PC-3 (cell line): ENCODE results near the gene CDH4. TPM values are rescaled to one million over a fixed set of nuclear protein-coding genes. Genes with fewer than 3 reads are reported as not detected.

Source experiments
- ATAC-seq: fragments of 200-7000 bp; cut with Tn5 transposase; 2 replicates; pipeline ENCODE4 v1.9.1; 2020; ENCODE audit warnings: mild to moderate bottlenecking, moderate library complexity
- BruUV-seq: library from RNA; stranded (reverse); fragments of 400-500 nt; replicated peaks from 2 replicates; lab custom pipeline; 2021; lab: Mats Ljungman, UMichigan
- CTCF ChIA-PET: fragments of 300-600 bp; sonication (Branson Sonifier 250); formaldehyde crosslinking; loops from one replicate; lab custom pipeline; 2022; ENCODE audit warnings: antibody characterized with exemption; lab: Charles Lee
- POLR2A ChIA-PET: fragments of 300-600 bp; sonication (Branson Sonifier 250); formaldehyde crosslinking; loops from one replicate; lab custom pipeline; 2022; ENCODE audit warnings: antibody characterized with exemption; ENCODE audit not compliant: unreplicated experiment; lab: Charles Lee
- DNase-seq: peaks from one replicate; pipeline ENCODE4 v3.0.0-alpha.2; 2015
- H2AFZ ChIP-seq: fragments of 300-600 bp; sonication (generic); 2 replicates; pipeline ENCODE4 v1.6.0; 2016; ENCODE audit warnings: antibody characterized with exemption, low read length
- H3F3A ChIP-seq: fragments of 300-600 bp; sonication (generic); one replicate; pipeline ENCODE4 v1.6.0; 2017; ENCODE audit warnings: antibody characterized with exemption, low read length, control low read depth, mild to moderate bottlenecking; ENCODE audit not compliant: unreplicated experiment
- H3K27ac ChIP-seq: fragments of 300-600 bp; sonication (generic); 2 replicates; pipeline ENCODE4 v1.5.1; 2016; ENCODE audit warnings: mild to moderate bottlenecking, low read length
- H3K27me3 ChIP-seq: fragments of 300-600 bp; sonication (generic); 2 replicates; pipeline ENCODE4 v1.6.1; 2016; ENCODE audit warnings: low read length, mixed read lengths
- H3K36me3 ChIP-seq: fragments of 300-600 bp; sonication (generic); 2 replicates; pipeline ENCODE4 v1.6.1; 2016; ENCODE audit warnings: low read depth, mixed run types, low read length, mixed read lengths
- H3K4me1 ChIP-seq: fragments of 300-600 bp; sonication (generic); 2 replicates; pipeline ENCODE4 v1.5.1; 2016; ENCODE audit warnings: low read length; ENCODE audit not compliant: insufficient read depth
- H3K4me2 ChIP-seq: fragments of 300-600 bp; sonication (generic); 2 replicates; pipeline ENCODE4 v1.6.0; 2016; ENCODE audit warnings: low read length
- H3K4me3 ChIP-seq: fragments of 300-600 bp; sonication (generic); 2 replicates; pipeline ENCODE4 v1.5.1; 2016; ENCODE audit warnings: mild to moderate bottlenecking, low read length, mixed read lengths
- H3K79me2 ChIP-seq: fragments of 300-600 bp; sonication (generic); 2 replicates; pipeline ENCODE4 v1.6.1; 2017; ENCODE audit warnings: low read length, mixed read lengths
- H3K9ac ChIP-seq: fragments of 300-600 bp; sonication (generic); 2 replicates; pipeline ENCODE4 v1.6.0; 2016; ENCODE audit warnings: mild to moderate bottlenecking, low read length
- H3K9me2 ChIP-seq: fragments of 300-600 bp; sonication (generic); replicated peaks from 2 replicates; pipeline ENCODE4 v1.6.1; 2016; ENCODE audit warnings: mixed run types, low read length, mixed read lengths
- H3K9me3 ChIP-seq: fragments of 300-600 bp; sonication (generic); 2 replicates; pipeline ENCODE4 v1.6.1; 2016; ENCODE audit warnings: low read length, mixed read lengths
- H4K20me1 ChIP-seq: fragments of 300-600 bp; sonication (generic); 2 replicates; pipeline ENCODE4 v1.6.1; 2016; ENCODE audit warnings: low read length, mixed read lengths
- EZH2 ChIP-seq: fragments of 300-600 bp; sonication (generic); IDR thresholded peaks from one replicate; pipeline ENCODE4 v1.6.1; 2017; ENCODE audit warnings: antibody characterized with exemption, mild to moderate bottlenecking, low read length; ENCODE audit not compliant: unreplicated experiment
- EZH2phosphoT487 ChIP-seq: fragments of 300-600 bp; sonication (generic); IDR thresholded peaks from 2 replicates; pipeline ENCODE4 v1.6.1; 2018; ENCODE audit warnings: mild to moderate bottlenecking, antibody characterized with exemption, low read length, borderline replicate concordance
- intact Hi-C: fragments of 100-400 bp; cut with micrococcal nuclease; formaldehyde crosslinking; loops from 2 replicates; pipeline ENCODE4 v1.9.0; 2023
- total RNA-seq: library from RNA; depleted of rRNA; stranded (reverse); fragments of >200 nt; gene quantifications from 2 replicates; pipeline ENCODE4 v1.2.3, GENCODE V29; 2014
- TF ChIP-seq, protein P1 (sequence below): fragments of 300-600 bp; sonication (generic); conservative IDR thresholded peaks from 2 replicates; pipeline ENCODE4 v1.5.1; 2017; ENCODE audit warnings: antibody characterized with exemption, low read depth, mild to moderate bottlenecking, low read length

The CDH4 gene
- total RNA-seq, 1 experiment from 2014 or later, result not detected

DNA sequence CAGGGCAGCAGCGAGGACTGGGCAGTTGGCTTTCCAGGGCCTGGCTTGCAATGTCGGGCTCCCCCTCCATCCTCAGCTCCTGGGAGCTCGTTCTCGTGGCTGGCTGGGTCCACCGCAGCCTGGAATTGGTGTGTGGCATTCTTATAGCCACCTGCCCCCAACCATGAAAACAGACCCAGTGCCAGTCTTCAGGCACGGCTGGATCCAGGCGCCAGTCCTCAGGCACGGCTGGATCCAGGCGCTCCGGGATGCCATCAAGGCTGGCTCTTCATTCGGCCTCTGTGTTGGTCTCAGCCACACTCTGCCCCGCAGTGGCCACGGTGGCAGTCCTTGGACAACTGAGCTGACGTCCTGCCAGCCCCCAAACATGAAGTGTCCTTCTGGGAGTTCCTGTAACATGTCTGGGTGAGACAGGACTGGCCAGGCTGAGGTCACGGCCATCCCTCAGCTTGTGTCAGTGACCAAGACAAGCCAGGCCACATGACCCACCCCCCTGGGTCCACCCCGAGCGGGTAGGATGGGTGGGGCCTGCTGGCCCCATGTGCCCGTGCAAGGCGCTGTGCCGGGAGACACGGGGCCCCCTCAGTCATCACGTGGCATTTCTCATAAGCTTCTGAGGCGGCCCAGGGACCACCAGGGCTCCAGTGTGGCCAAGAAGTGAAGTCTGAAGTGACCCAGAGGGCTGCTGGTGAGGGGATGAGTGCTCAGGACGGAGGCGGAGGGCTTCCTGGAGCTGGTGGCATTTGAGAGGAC lies 714.6 kb downstream of the CDH4 start:
- Histone ChIP-seq H3K9me2 (no peaks in the 10 kb centered on the region), H3K79me2 (no peaks in the 10 kb centered on the region), H4K20me1 (no peaks in the 10 kb centered on the region), H3K27ac (no peak overlapping the region), H3F3A (no peaks in the 10 kb centered on the region), H3K4me2 (no peak overlapping the region), H3K4me1 (no peaks in the 10 kb centered on the region), H3K36me3 (no peaks in the 10 kb centered on the region), H3K9ac (no peak overlapping the region), H3K4me3 (no peak overlapping the region), H3K9me3 (no peaks in the 10 kb centered on the region), H2AFZ (no peak overlapping the region), H3K27me3 (no peaks in the 10 kb centered on the region)
- intact Hi-C loops, result no loop called here
- POLR2A ChIA-PET, result no interaction called here
- DNase-seq, result no peak
- BruUV-seq, result no TSS peak
- CTCF ChIA-PET, result no interaction called here
- TF ChIP-seq EZH2 (no peak), EZH2phosphoT487 (no peak)
- ATAC-seq, result no peak

DNA sequence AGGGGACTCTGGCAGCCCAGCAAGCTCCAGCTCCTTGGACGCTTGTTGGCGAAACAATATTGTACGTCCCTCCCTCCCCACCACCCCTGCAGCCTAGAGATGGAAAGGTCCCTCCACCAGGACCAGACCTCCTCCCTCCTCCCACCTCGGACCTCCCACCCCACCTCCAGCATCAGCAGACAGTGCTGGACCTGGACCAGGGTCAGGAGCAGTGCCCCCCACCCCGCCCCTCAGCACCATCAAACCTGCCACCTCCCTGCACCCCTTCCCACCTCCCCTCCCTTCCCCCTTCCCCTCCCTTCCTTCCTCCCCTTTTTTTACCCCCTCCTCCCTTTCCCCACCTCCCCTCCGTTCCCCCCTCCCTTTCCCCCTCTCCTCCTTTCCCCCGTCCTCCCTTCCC lies 715.2 kb downstream of the CDH4 start:
- H3K79me2 ChIP-seq, result no peaks in the 10 kb centered on the region
- H3K27ac ChIP-seq, result no peak overlapping the region
- no peaks in the 10 kb centered on the region for H3K4me1 ChIP-seq
- TF ChIP-seq EZH2phosphoT487, result no peak
- no peak for TF ChIP-seq EZH2
- TF ChIP-seq, protein P1, sequence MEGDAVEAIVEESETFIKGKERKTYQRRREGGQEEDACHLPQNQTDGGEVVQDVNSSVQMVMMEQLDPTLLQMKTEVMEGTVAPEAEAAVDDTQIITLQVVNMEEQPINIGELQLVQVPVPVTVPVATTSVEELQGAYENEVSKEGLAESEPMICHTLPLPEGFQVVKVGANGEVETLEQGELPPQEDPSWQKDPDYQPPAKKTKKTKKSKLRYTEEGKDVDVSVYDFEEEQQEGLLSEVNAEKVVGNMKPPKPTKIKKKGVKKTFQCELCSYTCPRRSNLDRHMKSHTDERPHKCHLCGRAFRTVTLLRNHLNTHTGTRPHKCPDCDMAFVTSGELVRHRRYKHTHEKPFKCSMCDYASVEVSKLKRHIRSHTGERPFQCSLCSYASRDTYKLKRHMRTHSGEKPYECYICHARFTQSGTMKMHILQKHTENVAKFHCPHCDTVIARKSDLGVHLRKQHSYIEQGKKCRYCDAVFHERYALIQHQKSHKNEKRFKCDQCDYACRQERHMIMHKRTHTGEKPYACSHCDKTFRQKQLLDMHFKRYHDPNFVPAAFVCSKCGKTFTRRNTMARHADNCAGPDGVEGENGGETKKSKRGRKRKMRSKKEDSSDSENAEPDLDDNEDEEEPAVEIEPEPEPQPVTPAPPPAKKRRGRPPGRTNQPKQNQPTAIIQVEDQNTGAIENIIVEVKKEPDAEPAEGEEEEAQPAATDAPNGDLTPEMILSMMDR, result no peak
- no peak for DNase-seq
- intact Hi-C loops, result no loop called here
- no peak overlapping the region for H3K4me3 ChIP-seq
- no peak overlapping the region for H2AFZ ChIP-seq
- H3K27me3 ChIP-seq, result no peaks in the 10 kb centered on the region
- H3K9me2 ChIP-seq, result no peaks in the 10 kb centered on the region
- H3K4me2 ChIP-seq, result no peak overlapping the region
- no TSS peak for BruUV-seq
- H3K9ac ChIP-seq, result no peak overlapping the region
- H3K36me3 ChIP-seq, result no peaks in the 10 kb centered on the region
- ATAC-seq, result no peak
- POLR2A ChIA-PET, result no interaction called here
- CTCF ChIA-PET, result no interaction called here
- no peaks in the 10 kb centered on the region for H3F3A ChIP-seq
- no peaks in the 10 kb centered on the region for H3K9me3 ChIP-seq
- H4K20me1 ChIP-seq, result no peaks in the 10 kb centered on the region

DNA sequence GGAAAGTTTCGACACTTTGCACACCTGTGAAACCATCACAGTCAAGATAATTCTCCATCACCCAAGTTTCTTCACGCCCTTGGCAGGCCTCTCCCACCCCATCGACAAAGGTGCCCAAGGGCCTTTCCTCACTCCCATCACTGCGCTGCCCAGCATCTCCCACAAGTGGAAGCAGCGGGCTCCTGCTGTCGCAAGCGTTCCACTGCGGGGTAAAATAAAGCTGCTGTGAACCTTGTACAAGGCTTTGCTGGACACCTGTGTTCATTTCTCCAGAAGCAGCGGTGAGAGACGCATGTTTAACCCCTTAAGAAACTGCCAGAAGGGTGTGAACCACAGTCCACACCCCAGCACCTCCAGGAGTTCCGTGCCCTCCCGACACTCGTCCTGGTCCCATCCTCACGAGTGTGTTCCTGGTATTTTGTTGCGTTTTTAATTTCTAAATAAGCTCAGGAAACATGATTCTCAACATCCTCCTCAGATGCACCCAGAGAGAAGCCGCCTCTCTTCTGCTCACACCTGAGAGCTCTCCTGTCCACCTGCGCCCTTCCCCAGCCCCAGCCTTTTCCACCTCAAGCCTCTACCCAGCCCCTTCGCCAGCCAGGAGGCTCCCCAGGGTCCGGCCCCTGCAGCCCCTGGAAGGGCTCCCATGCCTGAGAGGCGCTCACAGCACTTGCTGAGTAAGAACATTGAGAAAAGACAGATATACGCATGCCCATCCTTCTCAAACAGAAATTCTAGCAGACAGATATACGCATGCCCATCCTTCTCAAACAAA lies 716.2 kb downstream of the CDH4 start:
- no peaks in the 10 kb centered on the region for H3K9me2 ChIP-seq
- BruUV-seq, result no TSS peak
- no peaks in the 10 kb centered on the region for H3K9me3 ChIP-seq
- H3K9ac ChIP-seq, result no peak overlapping the region
- no peaks in the 10 kb centered on the region for H3K27me3 ChIP-seq
- H3K36me3 ChIP-seq, result no peaks in the 10 kb centered on the region
- no peak overlapping the region for H3K4me2 ChIP-seq
- H3K4me1 ChIP-seq, result no peaks in the 10 kb centered on the region
- intact Hi-C loops, result no loop called here
- no peak overlapping the region for H3K27ac ChIP-seq
- H3K79me2 ChIP-seq, result no peaks in the 10 kb centered on the region
- TF ChIP-seq EZH2phosphoT487, result no peak
- no peak for TF ChIP-seq EZH2
- TF ChIP-seq, protein P1, result no peak
- H2AFZ ChIP-seq, result no peak overlapping the region
- DNase-seq (no peak), ATAC-seq (no peak; the same call in 1 of the 2 replicates)
- H3K4me3 ChIP-seq, result no peak overlapping the region
- H3F3A ChIP-seq, result no peaks in the 10 kb centered on the region
- CTCF ChIA-PET, result no interaction called here
- H4K20me1 ChIP-seq, result no peaks in the 10 kb centered on the region
- POLR2A ChIA-PET, result no interaction called here
